Measurements from ENCODE around the gene PI16.

DNA sequence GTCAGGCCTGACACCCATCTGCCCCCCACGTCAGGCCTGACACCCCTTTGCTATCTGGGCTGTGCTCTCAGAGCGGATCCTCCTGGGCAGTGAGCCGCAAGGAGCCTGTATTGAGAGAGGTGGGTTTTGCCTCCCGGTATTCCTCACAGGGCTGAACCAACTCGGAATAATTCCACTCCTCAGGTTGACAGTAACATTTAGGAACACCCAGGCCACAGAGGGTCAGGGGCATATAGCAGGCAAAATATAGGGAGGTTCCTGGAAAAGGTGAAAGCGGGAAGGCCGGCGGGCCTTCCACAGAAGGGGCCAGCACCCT, 44.1 kb downstream of the PI16 start:
- TF ChIP-seq POLR2A (IDR thresholded peaks at IDR 0.05; ENCODE audit: low read depth), result no peak
- TF ChIP-seq, protein P1, sequence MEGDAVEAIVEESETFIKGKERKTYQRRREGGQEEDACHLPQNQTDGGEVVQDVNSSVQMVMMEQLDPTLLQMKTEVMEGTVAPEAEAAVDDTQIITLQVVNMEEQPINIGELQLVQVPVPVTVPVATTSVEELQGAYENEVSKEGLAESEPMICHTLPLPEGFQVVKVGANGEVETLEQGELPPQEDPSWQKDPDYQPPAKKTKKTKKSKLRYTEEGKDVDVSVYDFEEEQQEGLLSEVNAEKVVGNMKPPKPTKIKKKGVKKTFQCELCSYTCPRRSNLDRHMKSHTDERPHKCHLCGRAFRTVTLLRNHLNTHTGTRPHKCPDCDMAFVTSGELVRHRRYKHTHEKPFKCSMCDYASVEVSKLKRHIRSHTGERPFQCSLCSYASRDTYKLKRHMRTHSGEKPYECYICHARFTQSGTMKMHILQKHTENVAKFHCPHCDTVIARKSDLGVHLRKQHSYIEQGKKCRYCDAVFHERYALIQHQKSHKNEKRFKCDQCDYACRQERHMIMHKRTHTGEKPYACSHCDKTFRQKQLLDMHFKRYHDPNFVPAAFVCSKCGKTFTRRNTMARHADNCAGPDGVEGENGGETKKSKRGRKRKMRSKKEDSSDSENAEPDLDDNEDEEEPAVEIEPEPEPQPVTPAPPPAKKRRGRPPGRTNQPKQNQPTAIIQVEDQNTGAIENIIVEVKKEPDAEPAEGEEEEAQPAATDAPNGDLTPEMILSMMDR (IDR thresholded peaks at IDR 0.05), result no peak
- TF ChIP-seq POLR2AphosphoS5 (IDR thresholded peaks at IDR 0.05), result no peak
